Tibial nerve (tissue), 4 donors: ENCODE data around the gene GPC2. TPM values are rescaled to one million over a fixed set of nuclear protein-coding genes. Genes with fewer than 3 reads are reported as not detected.
A peak's percentile ranks its signal among the peaks of the same experiment; 100 is the strongest.
"Not testable (repeated sequence)": the region's sequence is repeated elsewhere in the genome, so short reads cannot be mapped to it uniquely, and the experiment has no call there.

Experiments
- DNase-seq, 2 donors: peaks; one replicate each; pipeline ENCODE4 v3.0.0-alpha.2; 2019; ENCODE audit warnings: low spot score in 2 of 2
- H3K27ac ChIP-seq, 4 donors: fragments of 200-600 bp; sonication (generic) in 3 of 4; one replicate each; pipeline ENCODE4 v1.5.1; 2017 to 2019; ENCODE audit warnings: mild to moderate bottlenecking in 1 of 4
- H3K27me3 ChIP-seq, 2 donors: fragments of 200-600 bp; sonication (generic) in 1 of 2; one replicate each; pipeline versions ENCODE4 v1.5.1 to v1.6.0; 2017 to 2019
- H3K36me3 ChIP-seq, 3 donors: fragments of 200-600 bp; sonication (generic); one replicate each; pipeline ENCODE4 v1.5.1; 2018 to 2019
- H3K4me1 ChIP-seq, 4 donors: fragments of 200-600 bp; sonication (generic) in 3 of 4; one replicate each; pipeline ENCODE4 v1.5.1; 2017 to 2019
- H3K4me3 ChIP-seq, 4 donors: fragments of 200-600 bp; sonication (generic) in 3 of 4; one replicate each; pipeline ENCODE4 v1.5.1; 2017 to 2019; ENCODE audit warnings: mild to moderate bottlenecking in 1 of 4, moderate library complexity in 1 of 4
- H3K9me3 ChIP-seq, 4 donors: fragments of 200-600 bp; sonication (generic) in 3 of 4; one replicate each; pipeline ENCODE4 v1.5.1; 2017 to 2019
- EP300 ChIP-seq, 2 donors: sonication (generic); formaldehyde crosslinking; IDR thresholded peaks; one replicate each; pipeline ENCODE4 v1.6.1; 2017; ENCODE audit warnings: antibody characterized with exemption in 2 of 2, mild to moderate bottlenecking in 1 of 2
- POLR2A ChIP-seq, 2 donors: fragments of 450-650 bp; IDR thresholded peaks; one replicate each; pipeline ENCODE4 v1.6.1; 2017; ENCODE audit warnings: antibody characterized with exemption in 2 of 2, mild to moderate bottlenecking in 2 of 2, moderate library complexity in 2 of 2
- WGBS, 2 donors: methylation state at CpG; one replicate each; pipeline ENCODE4 v1.1.5; 2018; 5-methylcytosine and 5-hydroxymethylcytosine counted together
- total RNA-seq, 4 donors: library from RNA; depleted of rRNA; stranded (reverse); fragments of >200 nt; gene quantifications; one replicate each; pipeline ENCODE4 v1.1.0, GENCODE V29; 2016
- TF ChIP-seq, protein P1 (sequence below), 5 experiments: fragments of 200-600 bp in 3 of 5; fragments of 450-650 bp in 2 of 5; sonication (generic) in 3 of 5; IDR thresholded peaks; one replicate each; pipeline ENCODE4 v1.5.1; 2016 to 2019; ENCODE audit warnings: antibody characterized with exemption in 5 of 5, mild to moderate bottlenecking in 3 of 5, moderate library complexity in 2 of 5

Gene GPC2
- total RNA-seq, 4 donors from 2014 or later, result 1.1 to 3.1 (median 1.7) TPM

DNA sequence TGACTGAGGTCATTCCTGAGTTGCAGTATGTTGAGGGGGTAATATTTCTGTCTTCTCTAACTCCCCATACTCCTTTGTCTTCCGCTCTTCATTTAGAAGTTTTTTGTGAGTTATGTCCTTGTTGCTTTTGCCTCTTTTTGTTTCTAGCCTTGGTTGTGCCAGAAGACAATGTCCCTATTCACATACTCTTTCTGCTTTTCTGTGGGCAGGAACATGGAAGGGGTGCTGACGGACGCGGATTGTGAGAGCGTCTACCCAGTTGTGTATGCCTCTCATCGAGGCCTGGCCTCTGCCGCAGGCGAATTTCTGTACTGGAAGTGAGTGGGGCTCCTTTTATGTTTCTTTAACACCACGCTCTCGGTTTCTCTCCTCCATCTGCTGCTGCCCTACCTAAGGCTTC lies 21.1 kb upstream of the GPC2 start:
- Histone ChIP-seq H3K36me3 (peaks cover 0 to 15% (median 0%) of the 10 kb centered on the region in 3 donors), H3K4me3 (no peak overlapping the region), H3K9me3 (no peaks in the 10 kb centered on the region), H3K4me1 (no peaks in the 10 kb centered on the region), H3K27ac (peak overlapping the region in 1 of 4 donors; percentile 61), H3K27me3 (no peaks in the 10 kb centered on the region)
- WGBS, 2 donors, result 34 to 60% methylated on average over 10 of the region's 10 CpGs
- no peak for DNase-seq
- TF ChIP-seq EP300 (IDR thresholded peaks at IDR 0.05) (no peak), POLR2A (IDR thresholded peaks at IDR 0.05) (no peak)
- TF ChIP-seq, protein P1, sequence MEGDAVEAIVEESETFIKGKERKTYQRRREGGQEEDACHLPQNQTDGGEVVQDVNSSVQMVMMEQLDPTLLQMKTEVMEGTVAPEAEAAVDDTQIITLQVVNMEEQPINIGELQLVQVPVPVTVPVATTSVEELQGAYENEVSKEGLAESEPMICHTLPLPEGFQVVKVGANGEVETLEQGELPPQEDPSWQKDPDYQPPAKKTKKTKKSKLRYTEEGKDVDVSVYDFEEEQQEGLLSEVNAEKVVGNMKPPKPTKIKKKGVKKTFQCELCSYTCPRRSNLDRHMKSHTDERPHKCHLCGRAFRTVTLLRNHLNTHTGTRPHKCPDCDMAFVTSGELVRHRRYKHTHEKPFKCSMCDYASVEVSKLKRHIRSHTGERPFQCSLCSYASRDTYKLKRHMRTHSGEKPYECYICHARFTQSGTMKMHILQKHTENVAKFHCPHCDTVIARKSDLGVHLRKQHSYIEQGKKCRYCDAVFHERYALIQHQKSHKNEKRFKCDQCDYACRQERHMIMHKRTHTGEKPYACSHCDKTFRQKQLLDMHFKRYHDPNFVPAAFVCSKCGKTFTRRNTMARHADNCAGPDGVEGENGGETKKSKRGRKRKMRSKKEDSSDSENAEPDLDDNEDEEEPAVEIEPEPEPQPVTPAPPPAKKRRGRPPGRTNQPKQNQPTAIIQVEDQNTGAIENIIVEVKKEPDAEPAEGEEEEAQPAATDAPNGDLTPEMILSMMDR (IDR thresholded peaks at IDR 0.05), result no peak

DNA sequence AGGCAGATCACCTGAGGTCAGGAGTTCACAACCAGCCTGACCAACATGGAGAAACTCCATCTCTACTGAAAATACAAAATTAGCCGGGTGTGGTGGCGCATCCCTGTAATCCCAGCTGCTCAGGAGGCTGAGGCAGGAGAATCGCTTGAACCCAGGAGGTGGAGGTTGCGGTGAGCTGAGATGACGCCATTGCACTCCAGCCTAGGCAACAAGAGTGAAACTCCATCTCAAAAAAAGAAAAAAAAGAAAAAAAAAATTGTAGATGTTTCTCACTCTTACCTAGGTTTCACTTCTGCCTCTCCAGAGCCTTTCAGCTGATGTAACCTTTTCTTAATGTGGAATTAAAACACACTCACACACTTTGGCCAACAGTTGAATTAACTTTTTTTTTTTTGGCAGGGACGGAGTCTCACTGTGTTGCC lies 18.7 kb upstream of the GPC2 start:
- H3K27ac ChIP-seq, DNase-seq, H3K27me3 ChIP-seq, H3K9me3 ChIP-seq, H3K4me1 ChIP-seq, H3K36me3 ChIP-seq, H3K4me3 ChIP-seq: not testable (repeated sequence)
- 92 to 95% methylated on average over 6 of the region's 6 CpGs for WGBS, 2 donors

DNA sequence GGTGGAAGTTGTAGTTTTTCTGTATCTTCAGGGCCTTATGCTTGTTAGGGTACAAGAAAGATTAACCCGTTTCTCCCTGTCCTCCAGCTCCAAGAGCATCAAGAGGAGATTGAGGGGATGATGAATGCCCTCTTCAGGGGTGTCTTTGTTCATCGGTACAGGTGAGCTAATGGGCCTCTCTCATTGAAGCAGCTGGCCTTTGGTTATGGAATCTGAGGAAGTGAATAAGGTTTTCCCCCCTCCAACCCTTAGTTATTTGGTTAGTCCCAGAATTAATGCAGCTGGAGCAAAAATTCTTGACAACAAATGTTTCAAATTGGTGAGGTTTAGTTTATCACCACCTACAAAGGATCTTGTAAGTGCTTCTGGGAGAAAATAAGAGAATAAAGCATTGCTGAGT lies 18.0 kb upstream of the GPC2 start:
- no peaks in the 10 kb centered on the region for H3K27me3 ChIP-seq
- DNase-seq, result no peak
- TF ChIP-seq POLR2A (IDR thresholded peaks at IDR 0.05) (no peak), EP300 (IDR thresholded peaks at IDR 0.05) (no peak)
- TF ChIP-seq, protein P1 (IDR thresholded peaks at IDR 0.05), result no peak
- no peak overlapping the region for H3K27ac ChIP-seq
- H3K4me3 ChIP-seq, result no peak overlapping the region
- no peaks in the 10 kb centered on the region for H3K4me1 ChIP-seq
- no peaks in the 10 kb centered on the region for H3K9me3 ChIP-seq
- H3K36me3 ChIP-seq, result no peaks in the 10 kb centered on the region
- WGBS, 2 donors, result 84 to 87% methylated on average over 2 of the region's 2 CpGs

DNA sequence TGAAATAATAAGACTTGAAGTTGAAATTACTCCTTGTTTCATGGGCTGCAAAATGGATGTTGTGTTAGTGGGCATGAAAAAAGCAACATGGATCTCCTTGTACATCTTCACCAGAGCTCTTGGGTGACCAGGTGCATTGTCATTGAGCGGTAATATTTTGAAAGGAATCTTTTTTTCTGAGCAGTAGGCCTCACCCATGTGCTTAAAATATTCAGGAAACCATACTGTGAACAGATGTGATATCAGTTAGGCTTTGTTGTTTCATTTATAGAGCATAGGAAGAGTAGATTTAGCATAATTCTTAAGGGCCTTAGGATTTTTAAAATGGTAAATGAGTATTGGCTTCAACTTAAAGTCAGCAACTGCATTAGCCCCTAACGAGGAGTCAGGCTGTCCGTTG lies 15.8 kb upstream of the GPC2 start:
- Histone ChIP-seq H3K9me3 (no peaks in the 10 kb centered on the region), H3K27ac (no peak overlapping the region), H3K4me3 (no peak overlapping the region), H3K36me3 (no peaks in the 10 kb centered on the region), H3K27me3 (no peaks in the 10 kb centered on the region), H3K4me1 (no peaks in the 10 kb centered on the region)
- WGBS, 2 donors, result 74 to 95% methylated on average over 3 of the region's 3 CpGs
- DNase-seq, result no peak
- TF ChIP-seq POLR2A (IDR thresholded peaks at IDR 0.05), result no peak
- TF ChIP-seq, protein P1 (IDR thresholded peaks at IDR 0.05), result no peak
- no peak for TF ChIP-seq EP300 (IDR thresholded peaks at IDR 0.05)

DNA sequence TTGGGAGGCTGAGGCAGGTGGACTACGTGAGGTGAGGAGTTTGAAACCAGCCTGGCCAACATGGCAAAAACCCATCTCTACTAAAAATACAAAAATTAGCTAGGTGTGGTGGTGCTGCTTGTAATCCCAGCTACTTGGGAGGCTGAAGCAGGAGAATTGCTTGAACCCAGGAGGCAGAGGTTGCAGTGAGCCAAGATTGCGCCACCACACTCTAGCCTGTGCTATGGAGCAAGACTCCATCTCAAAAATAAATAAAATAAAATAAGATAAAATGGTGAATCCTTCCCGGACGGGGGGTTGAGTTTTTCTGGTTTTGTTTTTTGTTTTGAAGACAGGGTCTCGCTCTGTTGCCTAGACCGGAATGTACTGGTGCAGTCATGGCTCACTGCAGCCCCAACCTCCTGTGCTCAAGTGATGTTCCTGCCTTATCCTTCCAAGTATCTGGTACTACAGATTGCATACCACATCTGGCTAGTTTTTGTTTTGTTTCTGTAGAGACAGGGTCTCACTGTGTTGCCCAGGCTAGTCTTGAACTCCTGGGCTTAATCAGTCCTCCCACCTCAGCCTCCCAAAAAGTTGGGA lies 15.2 kb upstream of the GPC2 start:
- not testable (repeated sequence) for H3K4me1 ChIP-seq

DNA sequence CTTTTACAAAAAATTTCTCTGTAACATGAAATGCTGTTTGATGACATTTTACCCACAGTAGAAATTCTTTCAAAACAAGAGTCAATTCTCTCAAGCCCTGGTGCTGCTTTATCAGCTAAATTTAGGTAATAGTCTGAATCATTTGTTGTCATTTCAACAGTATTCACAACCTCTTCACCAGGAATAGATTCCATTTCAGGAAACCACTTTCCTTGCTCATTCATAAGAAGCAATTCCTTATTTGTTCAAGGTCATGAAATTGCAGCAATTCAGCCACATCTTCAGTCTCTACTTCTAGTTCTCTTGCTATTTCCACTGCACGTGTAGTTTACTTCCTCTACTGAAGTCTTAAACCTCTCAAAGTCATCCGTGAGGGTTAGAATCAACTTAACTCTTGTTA lies 14.6 kb upstream of the GPC2 start:
- DNase-seq, result no peak
- H3K27ac ChIP-seq, result no peak overlapping the region
- whole genome bisulfite sequencing, 2 donors, result 38 to 42% methylated on average over 2 of the region's 2 CpGs
- no peaks in the 10 kb centered on the region for H3K27me3 ChIP-seq
- TF ChIP-seq, protein P1 (IDR thresholded peaks at IDR 0.05), result no peak
- TF ChIP-seq EP300 (IDR thresholded peaks at IDR 0.05), result no peak
- no peak for TF ChIP-seq POLR2A (IDR thresholded peaks at IDR 0.05)
- no peaks in the 10 kb centered on the region for H3K36me3 ChIP-seq
- H3K9me3 ChIP-seq, result no peaks in the 10 kb centered on the region
- no peaks in the 10 kb centered on the region for H3K4me1 ChIP-seq
- H3K4me3 ChIP-seq, result no peak overlapping the region

More for the DNA sequence above, 15.2 kb upstream of the GPC2 start:
- not testable (repeated sequence) for H3K27ac ChIP-seq, H3K36me3 ChIP-seq, H3K9me3 ChIP-seq, H3K27me3 ChIP-seq, DNase-seq, H3K4me3 ChIP-seq
- WGBS, 2 donors, result 91 to 94% methylated on average over 6 of the region's 6 CpGs
